Kidney glomerular epithelial cell (primary cell): ENCODE data around the gene LRRC40.

Experiments used
- DNase-seq: peaks from one replicate; lab custom pipeline; 2025; lab: John Stamatoyannopoulos, UW

The LRRC40 gene

DNA sequence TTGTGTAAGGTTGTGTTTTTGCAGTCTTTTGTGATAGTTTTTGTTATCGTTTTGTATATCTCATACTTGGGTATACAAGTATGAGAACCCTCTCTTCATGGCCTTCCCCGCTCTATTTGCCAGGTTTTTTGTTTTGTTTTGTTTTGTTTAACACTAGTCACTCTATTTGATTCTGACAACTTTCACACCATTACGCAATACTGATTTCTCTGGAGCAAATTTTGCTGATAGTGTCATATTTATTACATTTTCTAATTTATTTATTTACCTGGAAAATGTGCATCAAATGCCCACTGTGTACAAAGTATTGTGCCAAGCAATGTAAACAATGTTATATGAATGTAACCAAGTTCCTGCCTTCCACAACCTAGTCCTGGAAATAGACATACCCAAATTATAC lies 90.1 kb downstream of the LRRC40 start:
- DNase-seq: no peak

- DNase-seq: no peak
Observed at GRCh38 chr1:70112838-70113237, 92.5 kb downstream of the LRRC40 start.

DNA sequence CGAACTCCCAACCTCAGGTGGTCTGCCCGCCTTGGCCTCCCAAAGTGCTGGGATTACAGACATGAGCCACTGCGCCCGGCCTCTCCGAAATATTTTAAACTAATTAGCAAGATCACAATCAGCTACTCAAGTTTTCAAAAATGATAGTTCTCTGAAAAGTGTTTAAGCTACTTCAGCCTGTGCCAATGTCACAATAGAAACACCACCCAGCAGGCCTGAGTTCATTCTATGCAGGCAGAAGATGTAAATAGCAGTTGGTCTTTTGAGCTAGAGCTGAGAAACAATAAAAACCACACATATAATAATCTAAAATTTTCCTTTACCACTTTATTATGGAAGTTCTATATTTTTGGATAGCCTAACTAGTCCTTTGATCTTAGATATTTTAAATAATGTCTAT lies 96.1 kb downstream of the LRRC40 start:
- no peak for DNase-seq

- DNase-seq: no peak
Observed at GRCh38 chr1:70103770-70104169, 101.6 kb downstream of the LRRC40 start.

GRCh38 chr1:70101774-70102173 lies 103.6 kb downstream of the LRRC40 start:
- DNase-seq: no peak

DNA sequence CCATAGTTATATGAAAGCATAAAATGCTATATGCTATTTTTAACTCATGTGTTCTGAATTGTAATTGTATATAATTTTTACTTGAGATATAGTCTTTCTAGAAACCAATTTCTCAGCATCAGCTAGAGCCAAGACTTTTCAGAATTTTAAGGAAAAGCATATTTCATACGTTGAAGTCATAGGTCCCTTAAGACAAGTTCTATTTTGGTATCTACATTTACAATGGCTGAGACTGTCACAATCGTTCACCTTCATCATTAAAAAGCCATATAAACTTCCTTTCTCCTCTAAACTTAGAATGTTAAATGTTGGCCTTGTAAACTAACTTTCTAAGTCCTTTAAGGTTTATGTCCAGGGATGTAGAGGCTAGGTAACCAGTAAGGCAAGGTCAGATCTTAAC lies 104.1 kb downstream of the LRRC40 start:
- DNase-seq: no peak
